ENCODE results near the gene STAT5A.

The STAT5A gene

DNA sequence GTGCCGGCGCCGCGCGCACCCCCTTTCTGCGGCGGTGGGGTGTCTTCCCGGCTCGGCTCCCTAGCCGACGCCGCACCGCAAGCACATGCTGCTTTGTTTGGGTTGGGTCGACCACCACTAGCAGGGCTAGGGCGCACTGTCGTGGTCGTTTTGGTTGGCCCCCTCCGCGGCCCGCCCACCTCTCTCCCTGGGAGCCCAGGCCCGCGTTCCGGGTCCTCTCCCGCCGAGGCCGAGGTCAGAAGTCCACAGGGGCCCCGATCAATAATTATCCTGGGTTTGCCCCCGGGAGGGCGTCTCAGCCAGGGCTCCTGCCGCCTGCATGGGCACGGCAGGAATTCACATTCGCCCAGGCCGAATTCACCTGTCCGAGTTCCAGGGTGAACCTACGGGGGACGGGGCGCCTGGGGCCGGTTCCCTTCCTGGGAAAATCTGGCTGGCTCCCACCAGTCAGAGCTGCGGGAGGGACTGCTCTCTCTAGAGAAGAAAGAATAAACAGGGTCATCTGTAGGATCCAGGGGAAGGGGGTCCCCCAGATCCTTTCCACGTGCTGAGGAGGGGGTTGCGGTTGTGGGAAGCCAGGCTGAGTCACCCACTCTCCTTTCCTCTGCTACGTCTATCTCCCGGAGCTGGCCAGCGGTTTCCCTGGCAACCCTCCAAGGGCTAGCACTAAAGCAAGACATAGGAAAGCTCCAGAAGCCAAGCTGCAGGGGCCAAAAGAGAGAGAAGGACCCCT, 11.5 kb upstream of the STAT5A start:
- peak; percentile 74 for DNase-seq (ENCODE audit: low read depth)
- H3K4me3 ChIP-seq (ENCODE audit: low read depth, low read length), result peak overlapping the region; percentile 66
- in situ Hi-C loops (cut with HindIII; ENCODE audit: low sequenced_read_pairs), result no loop called here
- TF ChIP-seq, protein P1, sequence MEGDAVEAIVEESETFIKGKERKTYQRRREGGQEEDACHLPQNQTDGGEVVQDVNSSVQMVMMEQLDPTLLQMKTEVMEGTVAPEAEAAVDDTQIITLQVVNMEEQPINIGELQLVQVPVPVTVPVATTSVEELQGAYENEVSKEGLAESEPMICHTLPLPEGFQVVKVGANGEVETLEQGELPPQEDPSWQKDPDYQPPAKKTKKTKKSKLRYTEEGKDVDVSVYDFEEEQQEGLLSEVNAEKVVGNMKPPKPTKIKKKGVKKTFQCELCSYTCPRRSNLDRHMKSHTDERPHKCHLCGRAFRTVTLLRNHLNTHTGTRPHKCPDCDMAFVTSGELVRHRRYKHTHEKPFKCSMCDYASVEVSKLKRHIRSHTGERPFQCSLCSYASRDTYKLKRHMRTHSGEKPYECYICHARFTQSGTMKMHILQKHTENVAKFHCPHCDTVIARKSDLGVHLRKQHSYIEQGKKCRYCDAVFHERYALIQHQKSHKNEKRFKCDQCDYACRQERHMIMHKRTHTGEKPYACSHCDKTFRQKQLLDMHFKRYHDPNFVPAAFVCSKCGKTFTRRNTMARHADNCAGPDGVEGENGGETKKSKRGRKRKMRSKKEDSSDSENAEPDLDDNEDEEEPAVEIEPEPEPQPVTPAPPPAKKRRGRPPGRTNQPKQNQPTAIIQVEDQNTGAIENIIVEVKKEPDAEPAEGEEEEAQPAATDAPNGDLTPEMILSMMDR (IDR thresholded peaks at IDR 0.05; ENCODE audit: low read depth, low read length, missing control alignments), result no peak

DNA sequence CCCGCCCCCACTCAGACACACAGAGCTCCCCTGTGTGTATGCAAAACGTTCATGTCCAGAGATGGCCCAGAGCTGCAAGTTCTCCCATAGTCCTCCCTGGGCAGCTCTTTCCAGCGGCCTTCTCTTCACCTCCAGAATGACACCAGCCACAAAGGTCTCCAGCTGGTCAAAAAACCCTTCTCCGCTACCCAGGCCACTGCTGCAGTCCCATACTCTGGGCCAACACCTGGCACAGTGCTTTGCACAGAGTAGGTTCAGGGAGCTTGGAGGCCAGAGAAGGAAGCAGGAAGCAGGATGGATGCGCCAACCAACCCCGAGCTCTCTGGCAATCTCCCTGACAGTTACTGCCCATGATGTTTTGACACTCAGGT, 11.0 kb upstream of the STAT5A start:
- in situ Hi-C loops (cut with HindIII; ENCODE audit: low sequenced_read_pairs), result no loop called here
- no peak for DNase-seq (ENCODE audit: low read depth)
- H3K4me3 ChIP-seq (ENCODE audit: low read depth, low read length), result no peak overlapping the region
- TF ChIP-seq, protein P1 (IDR thresholded peaks at IDR 0.05; ENCODE audit: low read depth, low read length, missing control alignments), result no peak

DNA sequence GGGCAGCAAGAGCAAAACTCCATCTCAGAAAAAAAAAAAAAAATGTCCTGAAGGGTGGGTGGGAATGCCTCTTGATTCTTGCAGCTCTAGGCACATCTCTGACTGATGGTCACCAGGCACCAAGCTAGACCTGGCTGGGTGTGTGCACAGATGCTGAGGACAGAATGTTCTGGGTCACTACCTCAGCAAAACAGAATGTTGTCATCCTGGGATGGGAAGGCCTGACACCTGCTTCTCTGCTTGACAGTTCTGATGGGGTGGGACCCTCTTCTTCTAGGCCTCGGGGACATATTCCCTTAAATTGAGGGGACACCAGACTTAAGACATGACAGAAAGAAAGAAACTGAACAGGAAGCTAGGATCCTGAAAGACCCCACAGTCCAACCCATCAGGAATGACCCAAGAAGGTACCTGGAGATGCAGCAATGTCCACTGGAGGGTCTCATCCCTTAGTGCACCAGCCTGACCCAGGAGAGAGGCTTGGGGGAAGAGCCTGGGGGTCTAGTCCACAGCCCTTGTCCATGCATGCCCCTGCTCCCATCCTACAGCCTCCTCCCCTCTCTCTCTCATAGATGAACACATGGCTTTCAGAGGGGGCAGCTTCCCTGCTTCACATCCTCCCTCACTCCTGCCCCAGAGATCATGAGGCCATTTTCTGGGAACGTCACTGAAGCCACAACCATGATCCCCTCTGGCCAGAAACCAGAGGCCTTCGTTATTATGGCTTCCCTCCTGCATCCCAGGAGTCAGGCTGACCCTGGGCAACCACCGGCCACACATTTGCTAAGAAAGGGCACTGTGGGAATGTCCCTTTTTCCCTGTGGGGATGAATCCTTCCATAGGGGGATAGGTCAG, 8.3 kb upstream of the STAT5A start:
- TF ChIP-seq, protein P1 (IDR thresholded peaks at IDR 0.05; ENCODE audit: low read depth, low read length, missing control alignments), result no peak
- H3K4me3 ChIP-seq (ENCODE audit: low read depth, low read length), result no peak overlapping the region
- no peak for DNase-seq (ENCODE audit: low read depth)
- in situ Hi-C loops (cut with HindIII; ENCODE audit: low sequenced_read_pairs), result no loop called here

DNA sequence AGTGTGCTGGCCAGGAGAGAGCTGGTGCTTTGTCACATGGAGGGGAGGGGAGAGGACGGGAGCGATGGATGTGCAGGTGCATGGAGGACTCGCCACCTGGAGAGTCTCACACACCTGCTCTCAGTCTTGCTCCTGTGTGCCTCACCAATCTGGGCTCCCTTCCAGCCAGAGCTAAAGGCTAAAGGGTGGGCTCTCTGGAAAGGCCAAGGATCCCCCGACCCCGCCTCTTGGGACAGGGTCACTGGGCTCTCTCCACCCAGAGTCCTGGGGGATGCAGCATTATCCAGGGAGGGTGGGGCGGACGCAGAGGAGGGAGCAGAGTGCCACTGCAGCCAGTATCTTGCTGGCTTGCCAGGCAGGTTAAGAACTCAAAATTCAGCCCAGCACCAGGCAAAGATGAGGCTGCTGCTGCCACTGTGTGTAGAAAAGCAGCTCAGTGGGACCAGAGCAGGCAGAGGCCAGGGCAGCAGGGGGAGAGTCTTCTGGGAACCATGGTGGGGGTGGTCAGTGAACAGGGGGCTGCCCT, 6.7 kb upstream of the STAT5A start:
- TF ChIP-seq, protein P1 (IDR thresholded peaks at IDR 0.05; ENCODE audit: low read depth, low read length, missing control alignments), result no peak
- no peak for DNase-seq (ENCODE audit: low read depth)
- H3K4me3 ChIP-seq (ENCODE audit: low read depth, low read length), result no peak overlapping the region
- in situ Hi-C loops (cut with HindIII; ENCODE audit: low sequenced_read_pairs), result no loop called here

DNA sequence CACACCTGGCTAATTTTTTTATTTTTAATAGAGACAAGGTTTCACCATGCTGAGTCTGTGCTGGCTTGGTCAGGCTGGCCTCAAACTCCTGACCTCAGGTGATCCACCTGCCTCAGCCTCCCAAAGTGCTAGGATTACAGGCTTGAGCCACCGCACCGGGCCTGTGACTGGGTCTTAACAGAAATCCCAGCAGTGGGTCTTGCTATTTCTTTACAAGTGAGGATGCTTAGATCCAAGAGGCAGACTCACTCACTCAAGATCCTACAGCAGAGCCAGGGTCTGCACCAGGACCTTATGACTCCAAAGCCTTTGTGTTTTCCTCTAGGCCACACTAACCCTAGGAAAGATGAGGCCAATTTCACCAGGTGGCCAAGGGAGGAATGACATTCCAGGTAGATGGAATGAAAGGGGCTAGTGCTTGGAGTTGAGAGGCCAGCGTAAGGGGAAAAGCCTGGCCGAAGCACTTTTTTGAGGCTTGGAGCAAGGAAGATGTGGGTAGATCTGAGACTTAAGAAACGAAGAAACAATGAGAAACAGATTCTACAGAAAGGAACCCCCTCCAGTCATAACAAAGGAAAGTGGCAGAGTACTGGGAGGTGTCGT, 5.7 kb upstream of the STAT5A start:
- in situ Hi-C loops (cut with HindIII; ENCODE audit: low sequenced_read_pairs), result no loop called here
- TF ChIP-seq, protein P1 (IDR thresholded peaks at IDR 0.05; ENCODE audit: low read depth, low read length, missing control alignments), result no peak
- H3K4me3 ChIP-seq (ENCODE audit: low read depth, low read length), result no peak overlapping the region
- no peak for DNase-seq (ENCODE audit: low read depth)

DNA sequence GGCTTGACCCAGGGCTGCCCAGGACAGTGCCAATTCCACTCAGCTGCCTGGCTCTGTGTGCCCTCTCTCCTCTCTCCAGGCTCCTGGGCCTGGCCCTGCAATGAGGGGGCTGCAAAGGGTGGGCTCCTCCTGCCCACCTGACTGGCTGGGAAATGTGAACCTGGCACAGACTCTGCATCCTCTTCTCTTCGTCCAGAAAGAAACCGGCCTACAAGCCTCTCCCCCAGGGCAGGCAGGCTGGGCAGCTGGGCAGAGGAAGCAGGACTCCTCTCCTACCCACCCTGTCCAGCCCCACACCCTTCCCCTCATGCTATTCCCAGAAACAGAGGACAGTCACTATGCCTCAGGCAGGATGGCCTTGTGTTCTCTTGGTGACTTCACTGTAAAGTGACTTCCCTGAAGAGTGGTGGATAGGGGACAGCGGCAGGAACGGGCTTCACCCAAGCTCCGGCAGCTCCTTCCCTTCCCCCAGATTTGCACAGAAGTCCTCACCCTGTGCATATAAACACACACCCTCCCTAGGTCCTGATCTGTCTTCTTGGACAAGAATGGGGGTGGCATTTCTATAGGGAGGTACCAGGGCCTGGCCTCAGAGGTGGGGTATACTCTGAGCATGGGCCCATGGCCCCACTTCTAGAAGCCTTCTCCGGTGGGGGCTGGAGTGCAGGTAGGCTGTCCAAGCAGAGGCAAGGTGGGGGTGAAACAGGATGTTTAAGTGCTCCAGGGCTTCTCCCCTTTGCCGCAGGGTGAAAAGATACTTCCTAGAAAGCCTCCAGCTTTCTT, 4.9 kb upstream of the STAT5A start:
- DNase-seq (ENCODE audit: low read depth), result no peak
- TF ChIP-seq, protein P1 (IDR thresholded peaks at IDR 0.05; ENCODE audit: low read depth, low read length, missing control alignments), result no peak
- no peak overlapping the region for H3K4me3 ChIP-seq (ENCODE audit: low read depth, low read length)
- in situ Hi-C loops (cut with HindIII; ENCODE audit: low sequenced_read_pairs), result no loop called here

Data from astrocyte of the cerebellum (primary cell).